HG03439 (cell line): ENCODE measurements around the gene GDF10.

Experiments
- ATAC-seq: cut with Tn5 transposase; IDR thresholded peaks from one replicate; pipeline ENCODE4 v1.9.1; 2021; ENCODE audit warnings: mild to moderate bottlenecking, moderate library complexity; ENCODE audit not compliant: unreplicated experiment

The GDF10 gene

DNA sequence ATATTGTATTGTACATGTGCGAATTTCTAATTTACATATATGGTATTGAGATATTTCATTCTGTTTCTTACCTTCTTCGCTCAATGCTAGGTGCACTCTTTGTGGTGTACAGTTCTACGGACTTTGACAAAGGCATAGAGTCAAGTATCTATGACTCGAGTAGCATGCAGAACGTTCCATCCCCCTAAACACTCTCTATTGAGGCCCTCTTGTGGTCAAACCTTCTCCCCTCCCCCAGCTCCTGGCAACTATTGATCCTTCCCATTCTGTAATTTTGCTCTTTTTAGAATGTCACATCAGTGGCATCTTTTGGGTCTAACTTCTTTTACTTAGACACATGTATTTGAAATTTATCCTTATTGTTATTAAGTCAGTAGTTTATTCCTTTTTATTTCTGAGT, 30.7 kb upstream of the GDF10 start:
- ATAC-seq: no peak

DNA sequence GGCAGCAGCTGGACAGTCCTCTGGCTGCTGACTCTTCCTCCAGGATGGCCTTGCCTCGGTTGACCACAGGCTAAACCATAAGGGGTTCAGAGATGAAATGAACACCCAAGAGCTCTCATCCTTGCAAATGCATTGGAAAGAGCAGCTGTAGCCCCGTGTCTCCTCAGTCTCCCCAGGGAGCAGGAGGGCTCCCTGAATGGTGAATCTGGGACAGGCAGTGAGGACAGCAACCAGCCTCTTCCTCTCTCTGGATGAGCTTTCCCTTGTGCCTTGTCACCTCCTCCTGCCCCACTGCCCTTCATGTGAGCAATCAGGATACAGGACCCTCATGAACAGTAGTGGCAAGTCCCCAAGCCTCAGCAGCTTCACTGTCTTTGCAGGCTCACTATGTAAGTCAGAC, 23.9 kb upstream of the GDF10 start:
- ATAC-seq: no peak

DNA sequence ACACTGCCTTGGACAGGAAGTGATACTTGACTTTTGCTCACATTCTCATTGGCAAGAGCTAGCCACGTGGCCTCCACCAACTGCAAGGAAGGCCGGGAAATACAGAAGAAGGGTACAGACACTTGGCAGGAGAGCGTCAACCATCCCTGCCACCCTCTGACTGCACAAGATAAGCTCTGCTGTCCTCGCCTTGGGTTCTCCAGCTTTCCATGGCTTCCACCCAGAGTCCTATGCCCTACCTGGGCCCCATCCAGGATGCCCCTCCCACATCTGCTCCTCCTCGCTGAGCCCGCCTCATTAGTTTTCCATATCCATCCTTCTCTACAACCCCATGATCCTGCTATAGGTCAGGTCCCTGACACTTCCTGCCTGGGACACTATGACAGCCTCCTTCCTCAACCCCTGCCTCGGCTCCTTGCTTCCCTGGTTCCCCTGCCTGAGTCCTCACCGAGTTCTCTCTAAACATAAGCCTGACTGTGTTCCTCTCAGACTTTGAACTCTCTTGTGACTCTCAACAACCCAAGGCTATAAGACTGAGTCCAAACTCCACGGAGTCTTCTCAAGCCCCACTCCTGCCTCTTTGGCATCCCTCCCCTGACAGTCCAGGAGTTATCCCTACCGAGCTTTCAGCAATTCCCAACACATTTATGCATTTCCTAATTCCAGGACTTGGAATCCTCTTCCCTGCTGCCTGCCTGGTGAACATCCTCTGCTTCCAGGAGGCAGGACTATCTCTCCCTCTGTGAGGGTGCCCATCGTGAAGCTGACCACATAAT, 23.2 kb upstream of the GDF10 start:
- ATAC-seq: no peak

DNA sequence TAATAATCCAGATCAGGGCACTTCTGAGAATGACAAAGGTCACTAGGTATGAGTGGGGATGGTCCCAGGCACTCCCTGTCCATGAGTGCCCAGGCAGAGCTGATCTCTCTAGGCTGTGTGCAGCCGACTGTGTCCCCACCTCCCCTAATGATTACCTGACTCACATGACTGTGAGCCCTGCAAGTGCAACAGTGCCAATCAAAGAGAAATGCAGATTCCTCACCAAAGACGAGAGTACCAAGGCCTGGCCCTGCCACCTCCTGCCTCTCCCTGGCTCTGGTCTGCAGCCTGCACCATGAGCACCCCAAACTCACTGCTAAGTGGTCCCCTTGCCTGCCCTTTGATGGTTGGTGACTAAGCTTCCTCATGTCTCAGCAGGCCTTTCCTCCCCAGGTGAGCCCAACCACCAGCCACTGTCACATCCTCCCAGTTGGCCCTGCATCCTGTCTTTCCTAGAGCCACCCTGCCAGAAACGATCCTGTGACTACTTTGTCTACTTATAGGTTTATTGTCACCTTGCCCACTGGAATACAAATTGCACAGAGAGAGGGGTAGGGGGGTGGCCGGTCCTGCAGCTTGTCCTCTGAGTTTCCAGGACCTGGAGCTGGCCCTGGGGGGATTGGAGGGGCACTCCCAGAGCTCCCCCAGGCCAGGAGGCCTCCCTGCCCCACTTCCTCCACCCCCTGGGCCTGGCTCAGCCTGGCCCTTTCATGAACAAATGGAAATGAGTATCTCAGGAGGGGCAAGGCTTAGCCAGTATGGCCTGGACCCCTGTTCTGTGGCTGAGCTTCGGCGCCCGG, 22.4 kb upstream of the GDF10 start:
- ATAC-seq: no peak

DNA sequence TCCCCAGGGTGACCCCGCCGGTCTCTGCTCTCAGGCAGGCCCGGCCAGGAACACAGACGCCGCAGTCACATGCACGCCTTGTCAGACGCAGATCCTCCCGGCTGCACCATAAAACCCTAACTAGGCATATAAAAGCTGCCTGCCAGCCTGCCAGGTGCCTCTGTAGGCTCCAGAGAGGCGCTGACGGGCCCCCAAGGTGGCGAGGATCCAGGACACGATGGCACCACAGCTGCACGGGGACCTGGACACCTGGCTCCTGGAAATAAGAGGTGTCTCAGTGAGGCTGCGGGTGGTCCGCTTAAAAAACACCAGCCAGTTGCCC, 21.9 kb upstream of the GDF10 start:
- no peak for ATAC-seq

DNA sequence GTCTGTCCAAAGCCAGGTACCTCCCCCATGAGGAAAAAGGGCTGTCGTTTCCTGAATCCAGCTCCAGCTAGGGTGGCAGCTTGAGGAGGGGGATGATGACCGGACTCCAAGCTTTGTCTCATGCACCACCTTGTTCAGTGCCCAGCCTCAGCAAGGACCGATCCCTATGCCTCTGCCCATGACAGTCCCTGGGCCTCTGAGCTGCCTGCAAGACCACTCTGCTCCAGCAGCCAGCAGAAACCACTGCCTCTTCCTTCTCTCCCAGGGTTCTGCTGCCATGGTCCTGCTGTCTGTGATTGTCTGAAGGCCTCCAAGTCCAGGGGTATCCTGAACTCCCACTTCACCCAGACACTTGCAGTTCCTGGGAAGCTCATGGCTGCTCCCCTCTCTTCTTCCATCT, 21.3 kb upstream of the GDF10 start:
- ATAC-seq: no peak

DNA sequence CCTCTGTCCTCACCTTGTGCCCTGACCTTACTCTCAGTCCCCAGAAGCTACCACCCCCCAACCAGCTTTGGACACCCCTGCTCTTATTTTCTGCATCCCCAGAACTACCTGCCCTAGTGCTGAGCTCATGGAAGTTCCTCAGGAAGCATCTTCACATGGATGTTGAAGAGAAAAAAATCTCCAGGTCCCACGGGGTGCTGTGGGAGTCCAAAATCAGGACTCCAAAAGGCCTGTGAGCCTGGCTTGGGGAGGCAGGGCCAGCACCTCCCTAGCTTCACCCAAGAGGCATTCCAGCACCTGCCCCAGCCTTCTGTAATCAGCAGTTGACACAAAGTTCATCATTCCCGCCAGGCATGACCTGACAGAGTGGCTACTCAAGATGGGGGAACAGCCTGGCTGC, 20.7 kb upstream of the GDF10 start:
- no peak for ATAC-seq

DNA sequence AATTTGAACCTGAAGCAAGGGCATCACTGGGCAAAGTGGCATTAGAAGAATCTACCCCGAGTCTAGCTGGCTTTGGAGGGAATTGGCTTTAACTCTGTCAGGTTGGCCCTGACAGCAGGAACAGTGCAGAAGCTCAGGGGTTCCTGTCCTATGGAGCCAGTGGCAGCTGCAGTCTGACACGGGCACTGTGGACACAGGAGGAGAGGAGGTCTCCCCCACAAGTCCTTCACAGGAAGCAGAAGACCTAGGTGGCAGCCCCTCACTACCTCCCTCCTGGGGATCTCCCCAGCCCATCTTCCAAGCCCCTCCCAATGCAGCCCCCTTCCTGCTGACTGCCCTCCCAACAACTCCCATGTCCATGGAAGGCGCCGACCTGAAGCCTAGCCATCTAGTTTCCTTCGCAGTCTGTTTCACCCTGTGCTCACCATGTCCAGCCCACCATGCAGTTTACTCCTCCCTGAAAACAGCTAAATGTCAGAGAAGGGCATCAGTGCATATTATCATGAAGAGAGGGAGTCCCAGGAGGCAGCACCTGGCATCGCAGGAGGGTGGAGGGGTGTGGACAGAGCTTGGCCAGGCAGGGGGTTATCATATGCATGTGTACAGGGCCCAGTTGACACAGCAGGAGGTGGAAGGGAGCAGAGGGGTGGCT, 17.9 kb upstream of the GDF10 start:
- ATAC-seq: no peak

DNA sequence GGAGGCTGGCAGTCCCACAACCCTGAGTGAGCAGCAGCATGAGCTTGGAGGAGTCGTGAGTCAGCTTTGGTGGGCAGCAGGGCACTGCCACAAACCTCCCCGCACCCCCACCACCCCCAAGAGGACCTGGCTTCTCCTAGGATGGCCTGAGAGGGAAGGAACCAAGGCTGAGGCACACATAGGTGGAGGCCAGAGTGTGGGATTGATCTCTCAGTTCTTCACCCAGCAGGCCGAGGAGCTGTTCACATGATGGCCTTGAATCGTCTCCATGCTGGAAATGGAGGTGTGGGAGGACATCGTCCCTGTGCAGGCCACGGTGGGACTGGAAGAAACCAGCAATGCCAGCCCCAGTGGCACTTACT, 17.4 kb upstream of the GDF10 start:
- no peak for ATAC-seq

DNA sequence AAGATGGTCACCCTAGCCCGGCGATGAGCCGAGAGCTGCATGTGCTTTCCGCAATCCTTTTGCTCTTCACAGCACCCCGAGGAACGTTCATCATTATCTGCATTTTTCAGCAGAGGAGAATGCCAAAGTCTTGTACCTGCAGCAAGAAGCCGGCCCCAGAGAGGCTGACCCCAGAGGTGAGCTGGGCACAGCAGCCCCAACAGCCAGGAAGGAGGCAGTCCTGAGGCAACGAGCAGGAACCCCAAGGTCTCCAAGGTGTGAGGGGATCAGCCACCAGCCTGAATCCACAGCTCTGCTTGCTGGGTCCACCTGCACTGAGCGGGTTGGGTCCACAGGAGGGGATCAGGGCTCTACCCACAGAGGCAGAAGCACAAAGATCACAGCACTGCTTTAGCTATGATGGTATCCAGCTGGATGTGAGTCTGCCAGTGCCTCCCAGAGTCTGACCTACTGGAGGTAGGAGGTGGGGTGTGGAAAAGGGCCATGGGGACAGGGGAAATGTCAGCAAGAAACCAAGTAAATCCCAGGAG, 16.8 kb upstream of the GDF10 start:
- no peak for ATAC-seq

DNA sequence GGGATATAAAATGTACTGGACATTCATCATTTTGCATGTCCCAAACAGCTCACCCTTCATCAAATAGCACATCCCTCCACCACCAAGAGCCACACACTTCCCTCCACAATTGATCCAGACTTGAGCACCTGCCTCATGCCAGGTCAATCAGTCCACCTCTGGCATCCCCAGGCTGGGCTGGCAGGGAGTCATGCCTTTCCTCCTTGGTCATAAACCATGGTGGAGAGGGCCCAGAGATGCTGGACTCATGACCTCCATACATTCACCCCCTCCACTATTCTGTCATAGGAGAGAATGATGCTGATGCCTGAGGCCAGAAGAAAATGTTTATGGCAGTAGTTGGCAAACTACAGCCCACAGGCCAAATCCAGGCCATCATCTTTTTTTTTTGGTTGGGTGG, 16.1 kb upstream of the GDF10 start:
- no peak for ATAC-seq

DNA sequence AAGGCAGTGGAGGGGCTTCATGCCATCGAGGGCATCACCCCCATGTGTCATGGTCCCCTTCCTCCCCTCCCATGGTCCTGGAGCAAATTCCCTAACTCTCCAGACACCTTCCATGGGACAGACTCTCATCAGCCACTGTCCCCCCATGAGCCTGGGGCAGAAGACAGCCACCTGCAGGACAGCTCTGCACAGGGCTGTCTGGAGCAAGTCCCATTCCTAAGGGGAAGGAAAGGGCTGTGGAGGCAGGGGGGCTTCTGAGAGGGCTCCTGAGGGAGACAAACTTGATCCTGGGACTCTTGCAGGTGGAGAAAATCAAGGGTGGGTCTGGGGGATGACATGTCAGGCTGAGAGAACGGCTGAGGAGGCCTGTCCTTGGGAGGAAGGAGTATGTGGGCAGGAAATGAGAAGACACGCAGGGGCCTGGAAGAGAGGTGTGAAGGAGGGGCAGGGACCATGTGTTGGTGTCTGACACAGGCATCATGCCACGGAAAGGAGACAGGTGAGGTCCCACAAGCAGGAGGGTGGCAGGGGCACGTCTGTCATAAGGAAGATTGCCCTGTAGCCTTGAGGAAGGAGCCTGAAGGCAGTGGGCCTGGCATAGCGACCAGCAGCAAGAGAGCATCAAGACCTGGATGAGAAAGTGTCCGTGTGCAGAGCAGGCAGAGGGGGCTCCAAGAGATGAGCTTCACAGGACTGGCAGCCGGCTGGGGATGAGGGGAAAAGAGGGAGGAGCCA, 14.4 kb upstream of the GDF10 start:
- no peak for ATAC-seq

DNA sequence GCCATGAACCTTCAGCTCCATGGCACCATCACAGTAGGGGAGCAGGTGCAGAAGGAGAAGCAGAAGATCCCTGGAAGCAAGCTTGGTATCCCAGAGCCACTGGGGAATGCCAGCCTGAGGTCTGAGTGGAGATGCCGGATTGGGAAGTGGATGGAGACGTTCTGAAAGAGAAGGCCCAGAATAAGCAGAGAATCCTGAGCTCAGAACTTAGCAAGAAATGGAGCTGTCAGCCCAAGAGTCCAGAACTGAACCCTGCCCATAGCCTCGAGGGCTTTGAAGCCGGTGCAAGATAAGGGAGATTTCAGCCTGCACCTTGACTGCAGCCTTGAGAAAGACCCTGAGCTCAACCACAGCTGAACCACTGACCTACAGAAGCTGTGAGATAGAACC, 13.9 kb upstream of the GDF10 start:
- ATAC-seq: no peak

DNA sequence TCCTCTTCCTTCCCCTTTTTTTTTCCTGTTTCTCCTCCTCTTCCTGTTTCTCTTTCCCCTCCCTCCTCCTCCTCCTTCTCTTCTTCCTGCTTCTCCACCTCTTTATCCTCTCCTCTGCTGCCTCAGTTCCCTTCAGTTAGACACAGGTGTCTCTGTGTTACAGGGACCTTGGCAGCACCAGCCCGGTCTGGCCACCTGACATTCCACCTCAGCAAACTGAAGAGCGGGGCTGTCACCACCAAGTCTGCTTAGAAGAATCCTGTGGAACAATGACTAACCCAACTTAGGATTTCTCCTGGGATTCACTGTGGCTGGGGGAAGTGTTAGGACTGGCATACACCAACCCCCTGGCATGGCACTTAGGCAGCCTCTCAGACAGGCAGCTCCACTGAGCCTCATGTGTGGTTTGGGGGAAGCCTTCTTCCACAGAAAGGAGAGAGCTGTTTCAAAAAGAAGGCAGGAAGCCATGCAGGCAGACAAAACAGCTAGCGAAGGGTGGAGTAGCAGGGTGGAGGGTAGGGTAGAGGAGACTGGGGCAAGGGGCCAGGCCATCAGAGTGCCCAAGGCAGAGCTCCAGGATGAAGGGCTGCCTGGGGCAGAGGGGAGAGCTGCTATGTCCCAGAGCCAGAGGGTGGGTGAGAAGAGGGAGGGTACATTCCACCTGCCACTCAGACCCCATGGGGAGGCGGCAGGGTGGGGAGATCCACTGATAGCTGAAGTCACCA, 13.2 kb upstream of the GDF10 start:
- ATAC-seq: no peak

DNA sequence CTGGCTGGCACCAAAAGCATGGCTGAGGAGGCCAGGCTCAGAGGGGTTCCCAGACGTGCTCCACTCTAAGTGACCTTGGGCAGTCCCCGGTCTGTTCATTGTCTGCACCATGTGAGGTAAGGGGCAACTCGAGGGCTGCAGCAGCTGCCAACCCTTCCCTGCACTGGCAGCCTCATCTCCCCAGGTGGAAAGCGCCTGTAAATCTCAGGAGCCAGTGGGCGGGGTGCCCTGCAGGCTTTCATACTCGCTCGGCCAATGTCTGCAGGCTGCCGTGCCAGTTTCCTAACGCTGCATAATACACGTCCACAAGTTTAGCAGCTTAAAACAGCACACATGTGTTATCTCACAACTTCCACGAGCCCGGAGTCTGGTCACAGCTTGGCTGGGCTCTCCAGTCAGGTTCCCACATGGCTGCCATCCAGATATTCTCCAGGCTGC, 12.6 kb upstream of the GDF10 start:
- no peak for ATAC-seq

DNA sequence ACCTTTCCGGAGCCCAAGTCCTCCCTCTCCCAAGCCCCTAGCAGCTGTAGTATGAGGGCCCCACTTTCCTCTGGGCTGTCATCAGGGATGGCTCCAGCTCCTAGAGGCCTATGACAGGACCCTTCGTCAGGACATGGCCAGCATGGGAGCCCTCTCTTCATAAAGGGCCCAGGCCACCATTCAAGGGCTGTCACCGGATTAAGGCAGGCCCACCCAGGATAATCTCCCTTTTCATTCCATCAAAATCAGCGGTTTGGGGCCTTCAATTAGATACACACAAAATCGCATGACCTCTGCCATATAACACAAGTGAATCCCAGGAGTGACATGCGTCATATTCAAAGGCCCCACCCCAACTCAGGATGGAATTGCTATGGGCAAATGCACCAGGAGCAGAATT, 12.2 kb upstream of the GDF10 start:
- no peak for ATAC-seq

DNA sequence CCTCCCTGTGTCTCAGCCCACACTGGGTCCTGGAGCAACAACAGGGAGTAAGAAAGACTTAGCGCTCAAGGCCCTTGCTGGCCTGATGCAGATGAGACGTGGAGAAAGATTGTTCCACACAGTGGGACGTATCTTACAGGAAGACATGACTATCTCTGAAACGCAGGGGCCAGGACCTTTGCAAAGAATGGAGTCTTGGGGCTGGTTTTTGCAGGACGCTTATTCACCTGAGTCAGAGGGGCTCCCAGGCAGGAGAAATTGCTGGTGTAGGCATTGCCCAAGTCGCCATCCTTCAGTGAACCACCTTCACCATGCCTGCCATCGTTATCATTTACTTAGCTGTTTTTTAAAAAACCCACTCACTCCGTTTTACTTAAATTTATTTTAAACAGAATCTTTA, 11.8 kb upstream of the GDF10 start:
- ATAC-seq: no peak

DNA sequence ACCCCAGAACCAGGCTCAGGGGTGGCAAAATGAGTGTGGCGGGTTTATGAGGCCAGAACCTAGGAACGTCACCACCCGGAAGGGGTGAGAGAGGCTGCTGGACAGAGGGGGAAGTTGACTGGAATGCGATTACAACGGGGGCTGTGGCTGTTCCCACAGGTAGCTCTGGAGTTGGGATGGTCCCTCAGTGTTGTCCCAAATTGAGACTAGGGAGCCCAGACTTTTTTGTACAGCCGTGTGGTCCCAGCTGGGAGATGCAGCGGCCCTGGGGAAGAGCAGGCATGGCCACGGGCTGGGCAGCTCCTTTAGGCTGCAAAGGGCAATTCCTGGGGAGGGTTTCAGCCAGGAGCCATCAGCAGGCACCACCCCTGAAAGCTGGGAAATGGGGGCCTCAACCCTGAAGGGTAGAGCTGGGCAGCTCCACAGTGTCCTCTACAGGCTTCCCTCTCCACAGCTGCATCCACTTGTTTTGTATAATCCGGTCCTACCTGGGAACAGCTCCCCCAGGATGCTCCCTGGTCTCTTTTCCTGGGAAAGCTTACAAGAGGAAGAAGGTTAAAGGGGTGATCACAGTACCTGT, 11.0 kb upstream of the GDF10 start:
- no peak for ATAC-seq

DNA sequence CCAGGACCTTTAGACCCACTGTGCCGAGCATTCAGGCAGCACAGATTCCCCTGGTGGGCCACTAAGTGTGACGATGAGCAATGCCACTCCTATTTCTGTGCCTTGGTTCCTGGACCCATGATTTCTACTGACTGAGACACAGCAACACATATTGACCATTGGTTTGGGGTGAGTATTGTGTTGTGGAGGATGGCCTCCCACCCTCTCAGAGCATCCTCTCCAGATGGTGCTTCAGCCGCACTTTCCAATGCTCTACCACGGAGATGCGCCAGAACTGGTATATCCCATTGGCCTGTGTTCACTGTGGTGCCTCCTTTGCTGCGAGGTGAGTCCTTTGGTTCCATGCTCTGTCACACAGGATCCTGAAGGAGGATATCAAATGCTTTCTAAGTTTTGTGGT, 10.1 kb upstream of the GDF10 start:
- no peak for ATAC-seq

DNA sequence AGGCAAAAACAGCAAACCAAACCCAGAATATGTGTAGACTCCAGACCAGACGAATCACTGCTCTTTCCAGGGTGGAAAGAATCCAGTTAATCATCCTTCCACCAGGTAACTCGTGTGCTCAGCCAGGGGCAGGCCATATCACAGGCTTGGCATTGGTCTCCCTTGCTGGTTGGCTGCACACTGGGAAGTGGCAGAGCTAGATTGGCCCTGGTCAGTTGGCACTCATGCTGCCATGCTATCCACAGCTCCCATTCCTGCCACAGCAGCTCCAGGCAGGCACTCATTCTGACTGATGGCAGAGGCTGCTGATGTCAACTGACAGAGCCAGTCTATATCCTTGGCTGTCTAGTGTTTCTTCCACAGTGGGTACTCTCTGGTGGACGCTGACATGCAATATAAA, 9.7 kb upstream of the GDF10 start:
- no peak for ATAC-seq
